Activated CD4-positive, alpha-beta T cell treated with anti-CD3 and anti-CD28 coated beads, Interleukin-2, amount 10 ng/mL, durations not matched to agents 24 days and 14 days (primary cell): ENCODE results near the gene YTHDC2. TPM values are rescaled to one million over a fixed set of nuclear protein-coding genes. Genes with fewer than 3 reads are reported as not detected.

Experiments
- DNase-seq: peaks from one replicate; pipeline ENCODE4 v3.0.0; 2022
- H3K27ac Mint-ChIP-seq: one replicate; pipeline ENCODE4 v1.8.0; 2022; ENCODE audit warnings: mild to moderate bottlenecking, mixed read lengths
- H3K27me3 Mint-ChIP-seq: one replicate; pipeline ENCODE4 v1.8.0; 2022; ENCODE audit warnings: mixed read lengths
- H3K36me3 Mint-ChIP-seq: one replicate; pipeline ENCODE4 v1.8.0; 2022; ENCODE audit warnings: low read depth, mild to moderate bottlenecking, mixed read lengths
- H3K4me1 Mint-ChIP-seq: one replicate; pipeline ENCODE4 v1.8.0; 2021; ENCODE audit warnings: mixed read lengths
- H3K4me3 Mint-ChIP-seq: one replicate; pipeline ENCODE4 v1.8.0; 2022; ENCODE audit warnings: mild to moderate bottlenecking, moderate library complexity, mixed read lengths
- H3K9me3 Mint-ChIP-seq: one replicate; pipeline ENCODE4 v1.8.0; 2021; ENCODE audit warnings: mixed read lengths
- intact Hi-C: fragments of 100-400 bp; cut with micrococcal nuclease; formaldehyde crosslinking; loops from one replicate; pipeline ENCODE4 v1.15.1; 2023
- total RNA-seq: library from RNA; stranded (reverse); gene quantifications from 2 replicates; pipeline ENCODE4 v1.2.3, GENCODE V29; 2022

YTHDC2 gene
- total RNA-seq, 1 donor from 2014 or later, result 26.0 TPM

DNA sequence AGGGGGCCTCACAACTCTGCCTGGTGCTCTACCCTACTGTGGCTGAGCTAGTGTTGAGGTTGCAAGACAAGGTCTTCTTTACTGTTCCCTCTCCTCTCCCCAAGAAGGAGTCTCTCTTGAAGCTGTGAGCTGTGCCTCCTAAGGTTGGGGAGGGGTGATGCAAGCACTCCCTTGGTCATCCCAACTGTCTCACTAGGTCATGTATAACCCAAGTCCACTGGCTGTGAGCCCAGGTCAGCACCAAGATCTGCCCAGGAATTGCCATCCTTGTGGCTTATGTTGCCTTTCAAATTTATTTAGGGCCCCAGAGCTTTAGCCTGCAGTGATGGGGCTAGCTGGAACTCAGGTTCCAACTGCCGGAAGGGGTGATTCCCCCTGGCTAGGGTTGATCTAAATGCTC lies 10.3 kb upstream of the YTHDC2 start:
- H3K36me3 Mint-ChIP-seq, result no peaks in the 10 kb centered on the region
- H3K27ac Mint-ChIP-seq, result no peak overlapping the region
- peaks cover 56% of the 10 kb centered on the region for H3K27me3 Mint-ChIP-seq
- H3K9me3 Mint-ChIP-seq, result peaks cover 14% of the 10 kb centered on the region
- intact Hi-C loops, result no loop called here
- no peak for DNase-seq
- no peak overlapping the region for H3K4me3 Mint-ChIP-seq
- no peaks in the 10 kb centered on the region for H3K4me1 Mint-ChIP-seq

- no peaks in the 10 kb centered on the region for H3K4me1 Mint-ChIP-seq
- no peak overlapping the region for H3K27ac Mint-ChIP-seq
- H3K27me3 Mint-ChIP-seq, result peaks cover 45% of the 10 kb centered on the region
- intact Hi-C loops, result no loop called here
- H3K36me3 Mint-ChIP-seq, result no peaks in the 10 kb centered on the region
- DNase-seq, result no peak
- no peak overlapping the region for H3K4me3 Mint-ChIP-seq
- peaks cover 9% of the 10 kb centered on the region for H3K9me3 Mint-ChIP-seq
Measured at GRCh38 chr5:113505181-113505580, 8.3 kb upstream of the YTHDC2 start.

GRCh38 chr5:113507601-113508000 lies 5.9 kb upstream of the YTHDC2 start:
- Mint-ChIP-seq H3K4me1 (no peaks in the 10 kb centered on the region), H3K36me3 (no peaks in the 10 kb centered on the region), H3K27ac (no peak overlapping the region), H3K27me3 (peaks cover 37% of the 10 kb centered on the region), H3K4me3 (no peak overlapping the region), H3K9me3 (no peaks in the 10 kb centered on the region)
- intact Hi-C loops, result no loop called here
- no peak for DNase-seq

DNA sequence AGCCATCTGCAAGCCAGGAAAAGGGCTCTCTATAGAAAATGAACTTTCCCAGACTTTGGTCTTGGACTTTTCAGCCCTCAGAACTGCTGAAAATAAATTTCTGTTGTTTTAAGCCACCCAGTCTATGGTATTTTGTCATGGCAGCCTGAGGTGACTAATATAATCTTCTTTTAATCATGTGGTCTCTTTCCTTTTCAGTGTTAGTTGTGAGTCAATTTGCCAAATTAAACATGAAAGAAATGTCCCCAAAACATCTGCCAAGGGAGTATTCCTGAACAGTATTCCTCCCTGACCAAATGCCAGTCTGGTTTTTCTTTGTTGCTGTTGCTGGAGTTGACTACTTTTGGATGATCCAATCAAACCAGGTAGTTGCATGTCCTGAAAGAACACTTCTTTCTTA lies 4.7 kb upstream of the YTHDC2 start:
- H3K27ac Mint-ChIP-seq, result no peak overlapping the region
- H3K9me3 Mint-ChIP-seq, result no peaks in the 10 kb centered on the region
- peaks cover 2% of the 10 kb centered on the region for H3K36me3 Mint-ChIP-seq
- no peak for DNase-seq
- H3K27me3 Mint-ChIP-seq, result peaks cover 37% of the 10 kb centered on the region
- intact Hi-C loops, result loop anchor here (1.0 kb wide), 1 partner anchor 173 kb away; no protein-coding TSS in a partner anchor
- peaks cover 2% of the 10 kb centered on the region for H3K4me1 Mint-ChIP-seq
- H3K4me3 Mint-ChIP-seq, result no peak overlapping the region

DNA sequence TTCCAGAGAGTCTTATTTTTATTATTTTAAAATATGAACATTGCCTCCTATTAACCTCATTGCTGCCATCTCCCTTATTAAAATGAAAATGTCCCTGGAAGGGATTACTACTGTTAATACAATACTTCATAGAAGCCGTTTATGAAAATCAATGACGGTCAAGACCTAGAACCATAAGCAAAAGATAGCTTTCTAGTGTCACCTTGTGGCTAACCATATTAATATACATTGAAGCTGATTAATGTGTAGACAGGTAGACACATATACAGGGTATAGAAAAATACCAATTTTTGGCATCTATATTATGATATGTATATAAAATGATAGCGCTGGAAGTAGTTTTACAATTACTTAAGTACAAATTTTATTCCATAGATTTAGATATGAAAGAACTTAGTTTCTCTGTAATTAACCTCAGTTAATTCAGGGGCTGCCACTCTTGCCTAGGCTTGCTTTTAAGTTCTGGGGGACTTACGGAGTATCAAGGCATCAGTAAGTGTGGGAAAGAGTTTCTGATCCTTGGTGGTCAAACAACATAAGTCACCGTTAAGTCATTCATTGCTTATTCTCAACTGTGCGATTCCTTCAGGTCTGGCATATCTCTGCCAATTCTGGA lies 2.5 kb upstream of the YTHDC2 start:
- Mint-ChIP-seq H3K27ac (no peak overlapping the region), H3K27me3 (peaks cover 28% of the 10 kb centered on the region), H3K4me3 (no peak overlapping the region), H3K4me1 (peaks cover 16% of the 10 kb centered on the region), H3K36me3 (peaks cover 9% of the 10 kb centered on the region), H3K9me3 (no peaks in the 10 kb centered on the region)
- DNase-seq, result no peak
- intact Hi-C loops, result loop anchor here (2.0 to 10.0 kb wide), 5 partner anchors 219 to 1346 kb away; partner anchors contain the start of gene DCP2

GRCh38 chr5:113512341-113512740 lies 1.2 kb upstream of the YTHDC2 start:
- H3K9me3 Mint-ChIP-seq, result no peaks in the 10 kb centered on the region
- peaks cover 22% of the 10 kb centered on the region for H3K27me3 Mint-ChIP-seq
- H3K27ac Mint-ChIP-seq, result no peak overlapping the region
- H3K4me3 Mint-ChIP-seq, result no peak overlapping the region
- intact Hi-C loops, result loop anchor here (2.0 to 10.0 kb wide), 6 partner anchors 24 to 1348 kb away; partner anchors contain the start of genes DCP2 and MCC
- DNase-seq, result no peak
- peaks cover 22% of the 10 kb centered on the region for H3K4me1 Mint-ChIP-seq
- peaks cover 16% of the 10 kb centered on the region for H3K36me3 Mint-ChIP-seq

DNA sequence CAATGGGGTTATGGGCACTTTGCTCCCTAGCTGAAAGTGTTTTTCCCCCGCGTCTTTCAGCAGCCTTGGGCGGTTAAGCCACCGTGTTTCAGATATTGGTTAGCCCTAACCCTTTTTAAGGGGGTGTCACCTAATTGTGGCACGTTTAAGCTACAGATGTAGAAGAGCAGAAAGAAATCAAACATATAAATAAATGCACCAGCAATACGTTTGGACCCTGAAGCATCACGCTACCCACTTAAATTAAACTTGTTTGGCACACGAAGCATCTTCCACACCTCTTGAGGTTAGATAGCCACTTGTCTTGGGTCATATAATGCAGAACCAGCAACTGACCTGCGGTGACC lies 768 bp downstream of the YTHDC2 start:
- no peak for DNase-seq
- intact Hi-C loops, result loop anchor here (5.0 to 10.0 kb wide), 4 partner anchors 222 to 1349 kb away; partner anchors contain the start of gene DCP2
- Mint-ChIP-seq H3K4me3 (peak overlapping the region; percentile 87), H3K36me3 (peaks cover 25% of the 10 kb centered on the region), H3K27ac (peak overlapping the region; percentile 85), H3K9me3 (no peaks in the 10 kb centered on the region), H3K4me1 (peaks cover 22% of the 10 kb centered on the region), H3K27me3 (peaks cover 16% of the 10 kb centered on the region)

- H3K4me3 Mint-ChIP-seq, result no peak overlapping the region
- H3K27ac Mint-ChIP-seq, result no peak overlapping the region
- H3K36me3 Mint-ChIP-seq, result peaks cover 40% of the 10 kb centered on the region
- peaks cover 36% of the 10 kb centered on the region for H3K4me1 Mint-ChIP-seq
- no peaks in the 10 kb centered on the region for H3K9me3 Mint-ChIP-seq
- DNase-seq, result no peak
- intact Hi-C loops, result loop anchor here (10.0 kb wide), 1 partner anchor 1354 kb away; no protein-coding TSS in a partner anchor
- no peaks in the 10 kb centered on the region for H3K27me3 Mint-ChIP-seq
Measured at GRCh38 chr5:113518884-113519283, 5.4 kb downstream of the YTHDC2 start.

DNA sequence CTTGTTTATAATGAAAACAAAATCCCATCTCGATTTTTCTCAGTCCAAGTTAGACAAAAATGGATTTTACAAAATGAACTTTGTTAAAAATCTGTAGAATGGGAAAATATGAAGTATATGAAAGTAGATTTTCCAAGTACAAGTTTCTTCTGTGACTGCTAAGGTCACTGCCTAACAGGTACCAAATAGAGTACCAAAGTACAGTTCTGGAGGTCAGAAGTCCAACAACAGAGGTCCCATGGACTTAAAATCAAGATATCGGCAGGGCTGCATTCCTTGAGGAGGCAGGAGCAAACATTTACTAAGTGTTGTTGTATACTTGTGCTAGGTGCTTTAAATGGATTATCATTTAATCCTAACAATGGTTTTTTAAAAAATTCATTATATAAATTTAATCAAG lies 5.9 kb downstream of the YTHDC2 start:
- peaks cover 39% of the 10 kb centered on the region for H3K36me3 Mint-ChIP-seq
- H3K4me1 Mint-ChIP-seq, result peaks cover 35% of the 10 kb centered on the region
- no peaks in the 10 kb centered on the region for H3K9me3 Mint-ChIP-seq
- intact Hi-C loops, result loop anchor here (10.0 kb wide), 1 partner anchor 1355 kb away; no protein-coding TSS in a partner anchor
- no peak for DNase-seq
- H3K27ac Mint-ChIP-seq, result no peak overlapping the region
- no peak overlapping the region for H3K4me3 Mint-ChIP-seq
- H3K27me3 Mint-ChIP-seq, result no peaks in the 10 kb centered on the region

DNA sequence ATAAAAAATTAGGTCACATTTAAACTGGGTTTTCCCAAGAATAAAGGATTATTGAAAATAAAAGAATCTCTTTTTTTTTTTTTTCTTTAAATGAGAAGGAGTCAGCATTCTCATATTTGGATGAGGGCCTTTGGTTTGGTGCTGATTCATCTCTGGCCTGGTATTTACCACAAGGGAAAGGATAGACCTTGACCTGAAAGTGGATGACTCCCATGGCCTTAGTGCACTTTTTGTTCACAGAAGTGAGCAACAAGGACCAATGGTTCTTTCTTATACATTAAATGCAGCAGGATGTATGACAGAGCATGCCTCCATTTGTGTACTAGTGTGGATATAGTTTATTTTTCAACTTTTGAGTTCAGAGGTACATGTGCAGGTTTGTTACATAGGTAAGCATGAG lies 6.9 kb downstream of the YTHDC2 start:
- Mint-ChIP-seq H3K27me3 (no peaks in the 10 kb centered on the region), H3K27ac (no peak overlapping the region), H3K4me3 (no peak overlapping the region), H3K36me3 (peaks cover 37% of the 10 kb centered on the region), H3K4me1 (peaks cover 32% of the 10 kb centered on the region), H3K9me3 (no peaks in the 10 kb centered on the region)
- DNase-seq, result no peak
- intact Hi-C loops, result no loop called here

DNA sequence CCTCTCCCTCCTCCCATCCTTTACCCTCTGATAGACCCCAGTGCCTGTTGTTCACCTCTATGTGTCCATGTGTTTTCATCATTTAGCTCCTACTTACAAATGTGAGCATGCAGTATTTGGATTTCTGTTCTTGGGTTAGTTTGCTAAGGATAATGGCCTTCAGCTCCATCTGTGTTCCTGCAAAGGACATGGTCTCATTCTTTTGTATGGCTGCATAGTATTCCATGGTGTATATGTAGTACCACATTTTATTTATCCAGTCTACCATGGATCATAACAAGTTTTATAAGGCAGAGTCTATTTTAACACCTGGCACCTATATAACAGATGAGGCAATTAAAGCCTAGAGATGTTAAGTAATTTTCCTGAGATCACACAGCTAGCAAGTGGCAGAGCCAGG lies 7.4 kb downstream of the YTHDC2 start:
- Mint-ChIP-seq H3K36me3 (peaks cover 32% of the 10 kb centered on the region), H3K4me3 (no peak overlapping the region), H3K4me1 (peaks cover 29% of the 10 kb centered on the region), H3K27me3 (no peaks in the 10 kb centered on the region), H3K27ac (no peak overlapping the region), H3K9me3 (no peaks in the 10 kb centered on the region)
- no peak for DNase-seq
- intact Hi-C loops, result no loop called here

DNA sequence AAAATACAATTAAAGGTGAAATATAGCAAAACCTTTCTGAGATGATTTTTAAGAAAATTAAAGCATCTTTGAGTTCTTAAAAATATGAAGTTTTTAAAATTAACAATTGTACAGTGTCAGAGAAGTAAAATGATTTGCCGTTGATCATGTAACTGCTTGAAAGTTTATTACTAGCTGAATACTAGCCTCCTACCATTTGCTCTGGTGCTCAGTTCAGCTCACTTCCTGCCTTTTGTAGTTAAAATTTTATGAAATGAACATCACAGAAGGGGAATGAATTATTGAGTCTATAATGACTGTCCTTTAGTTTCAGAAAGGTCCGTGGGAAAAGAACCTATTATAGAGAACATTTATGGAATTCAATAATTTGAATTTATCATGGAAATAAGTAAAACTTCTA lies 9.7 kb downstream of the YTHDC2 start:
- intact Hi-C loops, result no loop called here
- H3K9me3 Mint-ChIP-seq, result no peaks in the 10 kb centered on the region
- no peak for DNase-seq
- no peak overlapping the region for H3K27ac Mint-ChIP-seq
- H3K36me3 Mint-ChIP-seq, result peaks cover 24% of the 10 kb centered on the region
- H3K4me3 Mint-ChIP-seq, result no peak overlapping the region
- H3K4me1 Mint-ChIP-seq, result peaks cover 23% of the 10 kb centered on the region
- H3K27me3 Mint-ChIP-seq, result no peaks in the 10 kb centered on the region

GRCh38 chr5:113524927-113525326 lies 11.4 kb downstream of the YTHDC2 start:
- DNase-seq, result no peak
- Mint-ChIP-seq H3K27ac (no peak overlapping the region), H3K36me3 (peaks cover 17% of the 10 kb centered on the region), H3K9me3 (no peaks in the 10 kb centered on the region), H3K4me1 (peaks cover 20% of the 10 kb centered on the region), H3K27me3 (no peaks in the 10 kb centered on the region), H3K4me3 (no peak overlapping the region)
- intact Hi-C loops, result no loop called here

DNA sequence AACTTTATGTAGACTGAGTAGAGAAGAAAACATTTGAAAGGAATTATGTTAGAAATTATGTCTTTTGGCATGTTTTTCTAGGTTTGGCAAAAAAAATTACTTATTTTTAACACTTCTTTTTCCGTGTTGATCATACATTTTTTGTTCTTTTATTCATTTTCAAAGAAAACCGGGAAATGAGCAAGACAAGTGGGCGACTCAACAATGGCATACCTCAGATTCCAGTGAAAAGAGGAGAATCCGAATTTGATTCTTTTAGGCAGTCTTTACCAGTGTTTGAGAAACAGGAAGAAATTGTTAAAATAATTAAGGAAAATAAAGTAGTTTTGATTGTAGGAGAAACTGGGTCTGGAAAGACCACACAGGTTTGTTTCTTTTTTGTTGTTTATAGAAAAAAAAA lies 12.9 kb downstream of the YTHDC2 start:
- peaks cover 11% of the 10 kb centered on the region for H3K4me1 Mint-ChIP-seq
- H3K4me3 Mint-ChIP-seq, result no peak overlapping the region

DNA sequence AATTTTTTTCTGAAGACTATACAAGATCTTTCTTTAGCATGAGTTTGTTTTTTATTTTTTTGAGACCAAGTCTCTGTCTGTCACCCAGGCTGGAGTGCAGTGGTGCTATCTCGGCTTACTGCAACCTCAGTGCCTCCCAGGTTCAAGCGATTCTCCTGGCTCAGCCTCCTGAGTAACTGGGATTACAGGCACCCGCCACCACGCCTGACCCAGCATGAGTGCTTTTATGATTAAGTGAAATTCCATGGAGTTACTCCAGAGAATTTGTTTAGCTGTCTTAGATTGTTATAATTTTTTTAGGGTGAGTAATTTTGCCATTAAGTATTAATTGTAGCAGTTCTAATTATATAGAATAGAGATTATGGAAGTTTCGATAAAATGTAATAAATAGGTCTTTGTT lies 14.3 kb downstream of the YTHDC2 start:
- Mint-ChIP-seq H3K27me3 (no peaks in the 10 kb centered on the region), H3K27ac (no peak overlapping the region), H3K9me3 (peaks cover 6% of the 10 kb centered on the region), H3K4me3 (no peak overlapping the region), H3K4me1 (peaks cover 11% of the 10 kb centered on the region), H3K36me3 (peaks cover 23% of the 10 kb centered on the region)
- intact Hi-C loops, result no loop called here
- no peak for DNase-seq

More for the DNA sequence above, 12.9 kb downstream of the YTHDC2 start:
- intact Hi-C loops, result no loop called here
- Mint-ChIP-seq H3K36me3 (peaks cover 18% of the 10 kb centered on the region), H3K9me3 (peaks cover 6% of the 10 kb centered on the region), H3K27me3 (no peaks in the 10 kb centered on the region), H3K27ac (no peak overlapping the region)
- no peak for DNase-seq
